Endothelial cell of umbilical vein (primary cell): ENCODE data around the gene PDGFB. TPM values are rescaled to one million over a fixed set of nuclear protein-coding genes. Genes with fewer than 3 reads are reported as not detected.
A peak's percentile ranks its signal among the peaks of the same experiment; 100 is the strongest.

Source experiments
- BruUV-seq: library from RNA; stranded (reverse); fragments of 400-500 nt; replicated peaks from 2 replicates; lab custom pipeline; 2021; lab: Mats Ljungman, UMichigan
- CTCF ChIA-PET: fragments of 300-600, 350-600 bp; sonication (Branson Sonifier 250); formaldehyde crosslinking; loops from one replicate; lab custom pipeline; 2021; ENCODE audit warnings: antibody characterized with exemption, inconsistent platforms; lab: Charles Lee
- POLR2A ChIA-PET: fragments of 300-600, 350-600 bp; sonication (Branson Sonifier 250); formaldehyde crosslinking; loops from one replicate; lab custom pipeline; 2021; ENCODE audit warnings: antibody characterized with exemption, inconsistent platforms; lab: Charles Lee
- DNase-seq: peaks from one replicate; pipeline ENCODE4 v3.0.0-alpha.2; 2011; ENCODE audit warnings: low read depth, low spot score
- FAIRE-seq: peaks from 2 replicates; lab custom pipeline; 2011; peaks lifted over from hg19 to GRCh38; lab: Jason Lieb, UNC
- H2AFZ ChIP-seq: 2 replicates; pipeline ENCODE4 v1.6.0; 2012; ENCODE audit warnings: low read depth, low read length, control low read depth, inconsistent platforms
- H3K27ac ChIP-seq: 2 replicates; pipeline ENCODE4 v1.5.1; 2011; ENCODE audit warnings: low read depth, mild to moderate bottlenecking, control low read depth, low read length, moderate library complexity; ENCODE audit not compliant: insufficient read depth
- H3K27me3 ChIP-seq, 2 experiments: 2 replicates each; pipeline versions ENCODE4 v1.6.0 to v1.6.1; 2011; ENCODE audit warnings: low read length in 2 of 2, mixed read lengths in 1 of 2; ENCODE audit not compliant: control insufficient read depth in 2 of 2, insufficient read depth in 2 of 2
- H3K36me3 ChIP-seq, 2 experiments: 2 replicates in 1 of 2; 3 replicates in 1 of 2; pipeline ENCODE4 v1.5.1; 2011; ENCODE audit warnings: low read length in 2 of 2, mild to moderate bottlenecking in 1 of 2, moderate library complexity in 1 of 2; ENCODE audit not compliant: control insufficient read depth in 2 of 2, insufficient read depth in 2 of 2; ENCODE audit errors: extremely low read depth in 1 of 2
- H3K4me1 ChIP-seq: 3 replicates; pipeline ENCODE4 v1.5.1; 2011; ENCODE audit warnings: mild to moderate bottlenecking, low read length; ENCODE audit not compliant: control insufficient read depth, insufficient read depth; ENCODE audit errors: extremely low read depth
- H3K4me2 ChIP-seq: 2 replicates; pipeline ENCODE4 v1.6.1; 2011; ENCODE audit warnings: low read length, control low read depth, mixed read lengths; ENCODE audit not compliant: insufficient read depth
- H3K4me3 ChIP-seq, 3 experiments: fragments of 200-600 bp in 1 of 3; sonication (generic), shearing (Covaris generic) in 1 of 3; replicated peaks in 1 of 3; 2 replicates each; pipeline ENCODE4 v1.5.1; 2011 to 2016; ENCODE audit warnings: control low read depth in 3 of 3, low read length in 3 of 3, mild to moderate bottlenecking in 2 of 3, inconsistent platforms in 1 of 3, low read depth in 1 of 3, moderate library complexity in 1 of 3; ENCODE audit not compliant: insufficient read depth in 1 of 3
- H3K79me2 ChIP-seq: 2 replicates; pipeline ENCODE4 v1.6.0; 2012; ENCODE audit warnings: low read length, inconsistent platforms; ENCODE audit not compliant: control insufficient read depth, insufficient read depth
- H3K9ac ChIP-seq: replicated peaks from 2 replicates; pipeline ENCODE3; 2011; ENCODE audit warnings: low read length, control low read depth; ENCODE audit not compliant: insufficient read depth; ENCODE audit errors: extremely low read depth
- H3K9me1 ChIP-seq: replicated peaks from 3 replicates; pipeline ENCODE4 v1.6.0; 2011; ENCODE audit warnings: mild to moderate bottlenecking, low read length; ENCODE audit not compliant: control insufficient read depth, insufficient read depth; ENCODE audit errors: extremely low read depth
- H3K9me3 ChIP-seq: replicated peaks from 2 replicates; pipeline ENCODE4 v1.5.1; 2012; ENCODE audit warnings: low read length, inconsistent platforms; ENCODE audit not compliant: control insufficient read depth, insufficient read depth
- H4K20me1 ChIP-seq: replicated peaks from 2 replicates; pipeline ENCODE3; 2011; ENCODE audit warnings: mild to moderate bottlenecking, low read length; ENCODE audit not compliant: control insufficient read depth, insufficient read depth; ENCODE audit errors: extremely low read depth
- FOS ChIP-seq: IDR thresholded peaks from 2 replicates; pipeline ENCODE4 v1.6.1; 2011; ENCODE audit warnings: mild to moderate bottlenecking, low read length, moderate library complexity, borderline replicate concordance; ENCODE audit not compliant: insufficient read depth
- GATA2 ChIP-seq: IDR thresholded peaks from 2 replicates; pipeline ENCODE4 v1.7.0; 2011; ENCODE audit warnings: low read depth, mild to moderate bottlenecking, moderate library complexity, mixed read lengths, low read length; ENCODE audit not compliant: insufficient read length, insufficient read depth
- MAX ChIP-seq: IDR thresholded peaks from 2 replicates; pipeline ENCODE4 v1.6.1; 2011; ENCODE audit not compliant: insufficient read depth, insufficient read length
- POLR2A ChIP-seq: IDR thresholded peaks from 2 replicates; pipeline ENCODE4 v1.6.1; 2012; ENCODE audit warnings: low read depth, mild to moderate bottlenecking, control low read depth, low read length
- POLR2AphosphoS5 ChIP-seq: IDR thresholded peaks from 2 replicates; pipeline ENCODE4 v1.6.1; 2012; ENCODE audit warnings: low read depth, mild to moderate bottlenecking, control low read depth, low read length, moderate library complexity; ENCODE audit not compliant: insufficient read depth
- dilution Hi-C: fragments of 300-500 bp; cut with MboI; formaldehyde crosslinking; loops from one replicate; pipeline ENCODE4 v1.15.0; 2019; ENCODE audit warnings: low sequenced_read_pairs; ENCODE audit not compliant: extremely low pct_ligation_motif_present
- intact Hi-C: fragments of 100-400 bp; cut with micrococcal nuclease; formaldehyde crosslinking; loops from one replicate; pipeline ENCODE4 v1.10.0; 2022
- polyA plus RNA-seq, 4 experiments: library from polyadenylated mRNA; depleted of rRNA in 3 of 4; stranded (reverse) in 3 of 4; unstranded in 1 of 4; fragments of >200 nt; gene quantifications; 2 replicates each; pipeline versions ENCODE4 v1.2.1 to v1.2.3, GENCODE V29; 2011 to 2012; ENCODE audit warnings: missing spikeins in 1 of 4
- total RNA-seq: library from RNA; stranded (reverse); gene quantifications from 2 replicates; pipeline ENCODE4 v1.2.3, GENCODE V29; 2021

Gene PDGFB
- total and polyA plus RNA-seq, 2 donors (not counting 3 experiments of a cell fraction or from before 2014, with no cell fraction given) = 135 to 240 TPM

GRCh38 chr22:39220890-39221850 lies 23.6 kb downstream of the PDGFB start:
- Histone ChIP-seq H2AFZ (no peak overlapping the region), H3K9me1 (no peaks in the 10 kb centered on the region), H3K4me2 (no peak overlapping the region), H3K4me1 (no peaks in the 10 kb centered on the region), H3K4me3 (no peak overlapping the region), H3K36me3 (peaks cover 32 to 47% of the 10 kb centered on the region in 2 experiments), H3K27ac (no peak overlapping the region), H3K9ac (no peak overlapping the region), H3K27me3 (no peaks in the 10 kb centered on the region), H3K79me2 (no peaks in the 10 kb centered on the region), H3K9me3 (no peaks in the 10 kb centered on the region), H4K20me1 (no peaks in the 10 kb centered on the region)
- no TSS peak for BruUV-seq
- FAIRE-seq (peak; percentile 8), DNase-seq (no peak)
- TF ChIP-seq MAX (no peak), POLR2A (peak; percentile 38), FOS (no peak)
- intact Hi-C loops (no loop called here), dilution Hi-C loops (no loop called here)
- ChIA-PET POLR2A (interaction anchor here (1.2 kb wide), 1 partner anchor 98 kb away, joined by 4 read pairs; the partner anchor contains the start of gene RPL3), CTCF (interaction anchor here (0.6 to 3.1 kb wide), 6 partner anchors 9 to 96 kb away, joined by 3 to 17 read pairs (median 4); no protein-coding TSS in a partner anchor)

- no peak for FAIRE-seq
- dilution Hi-C loops = no loop called here
- Histone ChIP-seq H4K20me1 (no peaks in the 10 kb centered on the region), H3K27me3 (no peaks in the 10 kb centered on the region), H2AFZ (no peak overlapping the region), H3K4me2 (no peak overlapping the region), H3K36me3 (peaks cover 25 to 40% of the 10 kb centered on the region in 2 experiments), H3K9ac (no peak overlapping the region), H3K27ac (no peak overlapping the region), H3K4me3 (no peak overlapping the region), H3K4me1 (peaks cover 3% of the 10 kb centered on the region), H3K79me2 (no peaks in the 10 kb centered on the region), H3K9me3 (no peaks in the 10 kb centered on the region), H3K9me1 (no peaks in the 10 kb centered on the region)
- BruUV-seq = no TSS peak
- intact Hi-C loops = no loop called here
- CTCF ChIA-PET = interaction anchor here (1.8 to 3.1 kb wide), 2 partner anchors 10 to 49 kb away, joined by 6 to 17 read pairs; no protein-coding TSS in a partner anchor
- DNase-seq = no peak
- POLR2A ChIA-PET = no interaction called here
- TF ChIP-seq POLR2A = peak; percentile 43
- TF ChIP-seq POLR2AphosphoS5 = no peak
- no peak for TF ChIP-seq GATA2
Observed at GRCh38 chr22:39220450-39220849, 24.3 kb downstream of the PDGFB start.
